ENCODE results near the gene SLC16A8. TPM values are rescaled to one million over a fixed set of nuclear protein-coding genes. Genes with fewer than 3 reads are reported as not detected.

The SLC16A8 gene
- total and polyA plus RNA-seq, 9 donors = 0.39 to 0.52 TPM; not detected in 7

- no peaks in the 10 kb centered on the region for H3K27me3 ChIP-seq
- H3K4me3 ChIP-seq = no peak overlapping the region
- no peak for TF ChIP-seq CTCF (IDR thresholded peaks at IDR 0.05)
- no peak for TF ChIP-seq EP300 (IDR thresholded peaks at IDR 0.05)
- no peak for TF ChIP-seq POLR2A (IDR thresholded peaks at IDR 0.05)
- WGBS, 3 donors = 65 to 67% (median 66%) methylated on average over 8 of the region's 8 CpGs
- peaks cover 2% of the 10 kb centered on the region for H3K36me3 ChIP-seq
- H3K9me3 ChIP-seq = no peaks in the 10 kb centered on the region
- H3K4me1 ChIP-seq (ENCODE audit: insufficient read depth) = no peaks in the 10 kb centered on the region
- intact Hi-C loops (cut with DNase I) = loop anchor here in 1 of 4 donors (10.0 kb wide), 1 partner anchor 278 kb away; no protein-coding TSS in a partner anchor
- DNase-seq = no peak
- no peak overlapping the region for H3K27ac ChIP-seq
Measured at GRCh38 chr22:38067028-38067415, 17.0 kb downstream of the SLC16A8 start.

GRCh38 chr22:38066381-38067027, 17.5 kb downstream of the SLC16A8 start:
- H3K4me3 ChIP-seq = no peak overlapping the region
- no peak for TF ChIP-seq CTCF (IDR thresholded peaks at IDR 0.05)
- TF ChIP-seq POLR2A (IDR thresholded peaks at IDR 0.05) = no peak
- no peak for TF ChIP-seq EP300 (IDR thresholded peaks at IDR 0.05)
- intact Hi-C loops (cut with DNase I) = loop anchor here in 1 of 4 donors (10.0 kb wide), 1 partner anchor 278 kb away; no protein-coding TSS in a partner anchor
- H3K4me1 ChIP-seq (ENCODE audit: insufficient read depth) = no peaks in the 10 kb centered on the region
- no peaks in the 10 kb centered on the region for H3K27me3 ChIP-seq
- WGBS, 3 donors = 48 to 61% (median 48%) methylated on average over 13 of the region's 13 CpGs
- H3K36me3 ChIP-seq = peaks cover 2% of the 10 kb centered on the region
- DNase-seq = no peak
- H3K9me3 ChIP-seq = no peaks in the 10 kb centered on the region
- H3K27ac ChIP-seq = no peak overlapping the region

- no peak overlapping the region for H3K27ac ChIP-seq
- no peaks in the 10 kb centered on the region for H3K4me1 ChIP-seq (ENCODE audit: insufficient read depth)
- no peak for DNase-seq
- WGBS, 3 donors = 95 to 96% (median 96%) methylated on average over 8 of the region's 8 CpGs
- intact Hi-C loops (cut with DNase I) = loop anchor here in 1 of 4 donors (10.0 kb wide), 1 partner anchor 279 kb away; no protein-coding TSS in a partner anchor
- peaks cover 2% of the 10 kb centered on the region for H3K36me3 ChIP-seq
- TF ChIP-seq EP300 (IDR thresholded peaks at IDR 0.05) (no peak), CTCF (IDR thresholded peaks at IDR 0.05) (no peak), POLR2A (IDR thresholded peaks at IDR 0.05) (no peak)
- H3K27me3 ChIP-seq = no peaks in the 10 kb centered on the region
- no peaks in the 10 kb centered on the region for H3K9me3 ChIP-seq
- no peak overlapping the region for H3K4me3 ChIP-seq
Measured at GRCh38 chr22:38065539-38065938, 18.4 kb downstream of the SLC16A8 start.

GRCh38 chr22:38062791-38063190, 21.2 kb downstream of the SLC16A8 start:
- Histone ChIP-seq H3K27me3 (no peaks in the 10 kb centered on the region), H3K36me3 (no peaks in the 10 kb centered on the region), H3K9me3 (no peaks in the 10 kb centered on the region), H3K4me1 (ENCODE audit: insufficient read depth) (peaks cover 2% of the 10 kb centered on the region), H3K4me3 (no peak overlapping the region), H3K27ac (no peak overlapping the region)
- no peak for DNase-seq
- TF ChIP-seq EP300 (IDR thresholded peaks at IDR 0.05) (no peak), POLR2A (IDR thresholded peaks at IDR 0.05) (no peak), CTCF (IDR thresholded peaks at IDR 0.05) (no peak)
- WGBS, 3 donors = 77 to 88% (median 83%) methylated on average over 6 of the region's 6 CpGs
- intact Hi-C loops (cut with DNase I) = loop anchor here in 1 of 4 donors (10.0 kb wide), 1 partner anchor 282 kb away; no protein-coding TSS in a partner anchor
